Activated naive CD4-positive, alpha-beta T cell treated with anti-CD3 and anti-CD28 coated beads for 36 hours (primary cell): ENCODE data around the gene PLEKHA1. TPM values are rescaled to one million over a fixed set of nuclear protein-coding genes. Genes with fewer than 3 reads are reported as not detected.

Experiments used
- CTCF ChIA-PET: fragments of 350-600 bp; sonication (Branson Sonifier 250); formaldehyde crosslinking; loops from one replicate; lab custom pipeline; 2021; ENCODE audit warnings: antibody characterized with exemption; lab: Charles Lee
- DNase-seq: peaks from one replicate; pipeline ENCODE4 v3.0.0-alpha.2; 2020
- H3K27ac Mint-ChIP-seq: one replicate; pipeline ENCODE4 v1.8.0; 2021; ENCODE audit warnings: mild to moderate bottlenecking, mixed read lengths
- H3K27me3 Mint-ChIP-seq: one replicate; pipeline ENCODE4 v1.8.0; 2021; ENCODE audit warnings: low read depth, mixed read lengths
- H3K36me3 Mint-ChIP-seq: one replicate; pipeline ENCODE4 v1.8.0; 2021; ENCODE audit warnings: low read depth, mixed read lengths
- H3K4me1 Mint-ChIP-seq: one replicate; pipeline ENCODE4 v1.8.0; 2021; ENCODE audit warnings: low read depth, mixed read lengths
- H3K4me3 Mint-ChIP-seq: one replicate; pipeline ENCODE4 v1.8.0; 2021; ENCODE audit warnings: mild to moderate bottlenecking, moderate library complexity, mixed read lengths
- H3K9me3 Mint-ChIP-seq: one replicate; pipeline ENCODE4 v1.8.0; 2021; ENCODE audit warnings: mixed read lengths
- intact Hi-C: fragments of 100-400 bp; cut with micrococcal nuclease; formaldehyde crosslinking; loops from one replicate; pipeline ENCODE4 v1.15.1; 2023
- total RNA-seq, 2 experiments: library from RNA; stranded (reverse); gene quantifications; one replicate each; pipeline ENCODE4 v1.2.3, GENCODE V29; 2021

The PLEKHA1 gene
- total RNA-seq, 2 experiments from 2014 or later: 17.6 to 17.9 TPM

DNA sequence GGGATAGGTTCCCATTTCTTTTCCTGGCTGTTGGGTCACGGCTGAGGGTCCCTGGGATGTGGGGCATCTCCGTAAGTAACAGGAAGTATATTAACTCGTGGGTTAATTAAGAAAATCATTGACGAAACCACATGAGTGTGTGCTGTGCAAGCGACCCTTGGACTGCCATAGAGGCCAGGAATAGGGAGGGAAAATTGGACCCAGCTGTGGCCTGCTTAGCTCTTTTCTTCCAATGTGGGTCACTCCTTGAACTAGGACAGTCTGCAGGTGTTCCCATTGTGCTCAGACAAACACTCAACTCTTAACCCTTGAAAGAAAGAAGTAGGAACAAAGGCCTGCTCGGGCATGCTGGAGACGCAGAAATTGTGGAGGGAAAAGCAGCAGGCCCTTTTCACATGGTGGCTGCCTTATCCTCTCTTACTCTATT, 25.6 kb upstream of the PLEKHA1 start:
- no peak for DNase-seq
- H3K27ac Mint-ChIP-seq: no peak overlapping the region
- intact Hi-C loops: no loop called here
- no peak overlapping the region for H3K4me3 Mint-ChIP-seq
- H3K9me3 Mint-ChIP-seq: peaks cover 2% of the 10 kb centered on the region
- CTCF ChIA-PET: no interaction called here
- H3K4me1 Mint-ChIP-seq: peaks cover 4% of the 10 kb centered on the region
- H3K36me3 Mint-ChIP-seq: no peaks in the 10 kb centered on the region
- H3K27me3 Mint-ChIP-seq: no peaks in the 10 kb centered on the region

DNA sequence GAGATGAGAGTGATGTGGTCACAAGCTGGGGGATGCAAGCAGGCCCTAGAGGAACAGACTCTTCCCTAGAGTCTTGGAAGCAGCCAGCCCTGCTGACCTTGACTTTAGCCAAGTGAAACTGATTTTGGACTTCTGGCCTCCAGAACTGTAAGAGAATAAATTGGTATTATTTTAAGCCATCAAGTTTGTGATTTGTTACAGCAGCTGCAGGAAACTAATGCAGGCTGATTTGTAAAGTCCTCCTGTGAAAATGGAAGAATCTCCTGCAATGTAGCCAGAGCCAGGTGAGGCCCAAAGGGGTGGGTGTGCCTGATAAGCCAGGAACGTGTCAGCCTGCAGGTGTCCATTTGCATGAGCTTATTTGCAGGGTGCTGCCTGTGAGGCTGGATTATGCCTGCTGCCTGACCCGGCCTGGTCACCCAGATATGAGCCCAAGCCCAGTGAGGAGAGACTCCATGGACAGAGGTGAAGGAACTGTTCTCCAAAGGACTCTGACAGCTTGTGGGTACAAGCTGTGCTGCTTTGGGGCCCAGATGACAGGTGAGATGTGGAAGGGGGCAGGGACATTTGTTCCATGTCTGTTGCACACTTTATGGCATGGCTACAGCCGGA, 24.6 kb upstream of the PLEKHA1 start:
- Mint-ChIP-seq H3K4me1 (peaks cover under 1% of the 10 kb centered on the region), H3K27ac (no peak overlapping the region), H3K36me3 (no peaks in the 10 kb centered on the region), H3K9me3 (peaks cover 2% of the 10 kb centered on the region), H3K27me3 (no peaks in the 10 kb centered on the region), H3K4me3 (no peak overlapping the region)
- CTCF ChIA-PET: no interaction called here
- intact Hi-C loops: no loop called here
- no peak for DNase-seq

DNA sequence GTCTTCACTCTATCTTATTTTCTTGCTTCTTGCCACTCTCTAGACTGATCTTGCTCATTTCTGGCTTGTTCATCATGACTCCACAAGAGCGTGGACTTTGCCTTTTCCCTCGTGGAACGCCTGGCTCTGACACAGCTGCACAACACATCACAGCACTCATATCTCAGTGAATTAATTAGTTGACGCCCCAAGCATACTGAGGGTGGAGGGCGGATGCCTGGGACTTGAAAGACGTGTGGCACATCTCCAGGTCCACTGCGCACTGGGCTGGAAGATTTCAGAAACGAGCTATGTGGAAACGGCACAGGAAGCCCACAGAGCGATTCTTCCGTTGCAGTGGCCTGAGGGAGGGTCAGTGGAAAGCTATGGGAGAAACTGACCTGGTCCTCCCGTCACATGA, 23.6 kb upstream of the PLEKHA1 start:
- Mint-ChIP-seq H3K4me3 (no peak overlapping the region), H3K4me1 (no peaks in the 10 kb centered on the region), H3K9me3 (peaks cover 2% of the 10 kb centered on the region), H3K27ac (no peak overlapping the region), H3K36me3 (no peaks in the 10 kb centered on the region), H3K27me3 (no peaks in the 10 kb centered on the region)
- intact Hi-C loops: no loop called here
- no peak for DNase-seq
- CTCF ChIA-PET: no interaction called here

DNA sequence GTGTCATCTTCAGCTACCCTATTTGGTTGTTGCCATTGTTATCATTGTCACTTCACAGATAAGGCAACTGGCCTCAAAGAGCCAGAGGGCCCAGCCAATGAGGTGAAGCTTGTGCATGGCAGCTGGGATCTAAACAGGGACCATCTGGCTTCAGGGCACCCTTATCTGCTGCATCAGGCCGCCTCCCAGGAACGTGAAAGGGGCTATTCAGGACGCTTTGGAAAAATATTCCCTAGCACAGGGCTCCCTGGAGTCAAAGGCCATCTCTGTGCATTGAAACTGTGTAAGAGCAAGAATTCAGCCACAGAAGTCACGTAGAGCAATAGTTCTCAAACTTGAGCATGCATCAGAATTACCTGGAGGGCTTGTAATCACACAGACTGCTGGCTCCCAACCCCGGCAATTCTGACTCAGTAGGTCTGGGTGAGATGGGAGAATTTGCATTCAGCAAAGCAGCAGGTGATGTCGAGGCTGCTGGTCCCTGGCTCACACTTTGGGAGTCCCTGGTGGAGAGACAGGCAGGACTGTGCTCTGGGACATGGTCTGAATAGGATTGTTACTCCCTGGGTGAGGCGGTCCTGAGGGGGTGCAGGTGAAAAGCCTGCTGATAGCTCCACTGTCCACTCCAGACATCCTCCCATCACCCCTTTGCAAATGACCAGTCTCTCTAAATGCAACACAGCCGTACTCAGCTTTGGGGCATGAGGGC, 21.5 kb upstream of the PLEKHA1 start:
- no peaks in the 10 kb centered on the region for H3K4me1 Mint-ChIP-seq
- H3K4me3 Mint-ChIP-seq: no peak overlapping the region
- no peak overlapping the region for H3K27ac Mint-ChIP-seq
- intact Hi-C loops: no loop called here
- no peaks in the 10 kb centered on the region for H3K27me3 Mint-ChIP-seq
- CTCF ChIA-PET: interaction anchor here (0.6 to 1.3 kb wide), 3 partner anchors 10 to 383 kb away, joined by 3 to 5 read pairs (median 3); no protein-coding TSS in a partner anchor
- no peak for DNase-seq
- no peaks in the 10 kb centered on the region for H3K36me3 Mint-ChIP-seq
- H3K9me3 Mint-ChIP-seq: no peaks in the 10 kb centered on the region

DNA sequence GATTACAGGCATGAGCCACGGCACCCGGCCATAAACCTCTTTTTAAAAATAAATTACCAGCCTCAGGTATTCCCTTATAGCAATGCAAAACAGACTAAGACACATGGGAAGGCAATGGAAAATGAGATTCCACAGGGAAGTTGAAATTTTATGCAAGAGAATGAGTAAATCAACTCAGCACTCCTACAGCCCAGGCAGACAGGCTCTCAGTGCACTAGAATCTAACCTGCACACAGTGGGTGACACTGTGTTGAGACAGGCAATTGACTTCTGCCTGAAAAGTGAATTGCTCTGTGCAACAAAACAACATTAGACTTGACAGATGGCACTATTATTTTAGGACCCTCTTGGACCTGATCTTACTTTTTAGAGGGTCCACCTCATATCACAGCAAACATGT, 20.1 kb upstream of the PLEKHA1 start:
- intact Hi-C loops: no loop called here
- Mint-ChIP-seq H3K27ac (no peak overlapping the region), H3K36me3 (no peaks in the 10 kb centered on the region), H3K4me3 (no peak overlapping the region), H3K9me3 (peaks cover 12% of the 10 kb centered on the region), H3K4me1 (no peaks in the 10 kb centered on the region), H3K27me3 (no peaks in the 10 kb centered on the region)
- no peak for DNase-seq
- CTCF ChIA-PET: interaction anchor here (0.9 to 1.3 kb wide), 2 partner anchors 12 to 55 kb away, joined by 3 read pairs; no protein-coding TSS in a partner anchor

DNA sequence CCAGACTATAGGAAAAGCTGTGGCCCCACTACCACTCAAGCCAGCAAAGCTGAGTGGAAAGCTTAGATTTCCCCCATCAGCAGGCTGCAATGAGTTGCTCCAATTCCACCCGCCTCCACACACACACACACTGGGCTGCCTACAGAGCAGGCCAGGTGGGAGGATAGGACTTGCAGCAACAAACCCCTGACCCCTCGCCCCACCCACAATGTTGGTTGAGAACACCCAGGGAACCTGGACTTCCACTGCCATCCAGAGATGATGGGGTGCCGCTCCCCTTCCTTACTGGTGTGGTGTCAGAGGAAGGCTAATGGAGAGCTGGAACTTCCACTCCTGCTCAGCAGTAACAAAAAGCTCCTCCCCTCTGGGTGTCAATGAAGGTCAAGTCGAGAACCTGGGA, 16.8 kb upstream of the PLEKHA1 start:
- no peak overlapping the region for H3K27ac Mint-ChIP-seq
- H3K27me3 Mint-ChIP-seq: no peaks in the 10 kb centered on the region
- H3K4me1 Mint-ChIP-seq: no peaks in the 10 kb centered on the region
- CTCF ChIA-PET: interaction anchor here (2.1 to 2.4 kb wide), 2 partner anchors 10 to 208 kb away, joined by 5 to 6 read pairs; no protein-coding TSS in a partner anchor
- H3K9me3 Mint-ChIP-seq: peaks cover 12% of the 10 kb centered on the region
- H3K36me3 Mint-ChIP-seq: no peaks in the 10 kb centered on the region
- intact Hi-C loops: no loop called here
- no peak for DNase-seq
- no peak overlapping the region for H3K4me3 Mint-ChIP-seq

DNA sequence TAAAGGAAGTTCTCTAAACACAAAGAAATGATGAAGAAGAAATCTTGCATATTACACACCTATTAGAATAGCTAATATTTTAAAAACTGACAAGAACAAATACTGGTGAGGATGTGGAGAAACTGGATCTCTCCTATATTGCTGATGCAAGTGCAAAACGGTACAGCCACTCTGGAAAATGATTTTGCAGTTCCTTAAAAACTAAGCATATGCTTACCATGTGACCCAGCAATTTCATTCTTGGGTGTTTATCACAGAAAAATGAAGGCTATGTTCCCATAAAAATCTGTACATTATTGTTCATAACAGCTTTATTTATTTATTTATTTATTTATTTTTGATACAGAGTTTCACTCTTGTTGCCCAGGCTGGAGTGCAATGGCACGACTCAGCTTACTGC, 14.9 kb upstream of the PLEKHA1 start:
- Mint-ChIP-seq H3K4me3 (no peak overlapping the region), H3K36me3 (no peaks in the 10 kb centered on the region), H3K27me3 (no peaks in the 10 kb centered on the region), H3K27ac (no peak overlapping the region), H3K4me1 (peaks cover 3% of the 10 kb centered on the region), H3K9me3 (peaks cover 12% of the 10 kb centered on the region)
- intact Hi-C loops: no loop called here
- DNase-seq: no peak
- CTCF ChIA-PET: interaction anchor here (0.7 to 1.2 kb wide), 3 partner anchors 16 to 105 kb away, joined by 3 to 4 read pairs (median 3); no protein-coding TSS in a partner anchor

DNA sequence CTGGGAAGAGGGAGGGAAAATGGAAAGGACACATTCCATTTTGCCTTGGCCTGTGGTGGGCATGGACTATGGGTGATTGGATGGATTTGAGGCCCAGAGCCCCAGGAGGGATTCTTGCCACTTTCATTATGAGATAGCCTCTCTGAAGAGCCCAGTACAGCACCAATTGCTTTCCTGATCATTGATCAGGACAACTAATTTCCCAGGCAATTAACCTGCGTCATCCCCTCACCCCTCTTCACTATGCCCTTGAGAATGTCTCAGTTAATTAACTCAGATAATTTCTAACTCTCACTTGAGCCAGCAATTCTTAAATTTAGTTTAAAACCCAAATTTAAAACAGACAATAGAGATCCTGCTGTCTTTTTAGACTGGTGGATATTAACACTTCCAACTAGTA, 13.5 kb upstream of the PLEKHA1 start:
- CTCF ChIA-PET: interaction anchor here (0.6 kb wide), 1 partner anchor 208 kb away, joined by 3 read pairs; no protein-coding TSS in a partner anchor
- H3K9me3 Mint-ChIP-seq: peaks cover 12% of the 10 kb centered on the region
- H3K36me3 Mint-ChIP-seq: no peaks in the 10 kb centered on the region
- DNase-seq: no peak
- H3K4me3 Mint-ChIP-seq: no peak overlapping the region
- H3K27me3 Mint-ChIP-seq: no peaks in the 10 kb centered on the region
- peaks cover 3% of the 10 kb centered on the region for H3K4me1 Mint-ChIP-seq
- no peak overlapping the region for H3K27ac Mint-ChIP-seq
- intact Hi-C loops: no loop called here

DNA sequence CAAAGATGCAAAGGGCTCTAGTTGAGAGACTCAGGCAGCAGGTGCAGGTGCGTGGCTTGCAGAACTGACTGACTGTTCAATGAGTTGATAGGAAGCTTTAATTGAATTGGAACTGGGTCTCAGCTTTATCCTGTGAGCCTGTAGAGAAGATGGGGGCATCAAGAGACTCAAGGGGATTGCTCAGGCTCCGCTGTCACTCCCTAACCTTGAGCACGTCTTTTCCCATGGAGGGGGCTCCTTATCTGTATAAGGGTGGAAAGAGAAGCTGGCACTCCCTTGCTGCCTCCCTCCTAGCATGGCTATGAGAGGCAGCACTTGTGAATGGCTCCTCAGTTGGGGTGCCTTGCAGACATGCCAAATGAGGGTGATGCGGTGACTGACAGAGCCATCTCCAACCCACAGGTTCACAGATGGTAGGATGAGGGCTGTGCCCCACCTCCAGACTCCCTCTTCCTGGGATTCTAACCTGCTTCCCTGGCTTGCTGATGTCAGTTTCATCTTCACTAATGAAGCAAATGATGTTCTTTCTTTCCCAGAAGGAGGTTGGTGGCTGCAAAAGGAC, 12.4 kb upstream of the PLEKHA1 start:
- H3K4me1 Mint-ChIP-seq: peaks cover 3% of the 10 kb centered on the region
- CTCF ChIA-PET: no interaction called here
- H3K4me3 Mint-ChIP-seq: no peak overlapping the region
- H3K27me3 Mint-ChIP-seq: no peaks in the 10 kb centered on the region
- no peaks in the 10 kb centered on the region for H3K36me3 Mint-ChIP-seq
- H3K27ac Mint-ChIP-seq: no peak overlapping the region
- intact Hi-C loops: no loop called here
- DNase-seq: no peak
- peaks cover 12% of the 10 kb centered on the region for H3K9me3 Mint-ChIP-seq

DNA sequence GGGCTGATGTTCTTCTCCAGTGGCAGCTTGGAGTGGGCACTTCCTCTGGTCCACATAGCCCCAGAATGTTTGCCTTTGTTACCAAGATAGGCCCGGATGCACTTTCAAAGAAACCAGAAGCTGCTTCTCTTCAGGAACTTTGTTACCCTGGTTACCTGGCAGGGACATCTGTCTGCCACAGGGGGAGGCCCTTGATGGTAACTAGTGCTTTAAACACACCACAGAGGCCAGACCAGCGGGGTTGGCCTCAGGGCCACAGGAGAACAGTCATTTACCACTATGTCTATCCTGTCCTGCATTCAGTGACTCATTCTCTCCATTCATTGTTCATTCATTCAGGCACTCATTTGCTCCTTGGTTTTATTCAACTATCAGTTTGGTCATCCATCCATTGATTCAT, 11.9 kb upstream of the PLEKHA1 start:
- no peak overlapping the region for H3K4me3 Mint-ChIP-seq
- DNase-seq: no peak
- no peaks in the 10 kb centered on the region for H3K27me3 Mint-ChIP-seq
- no peak overlapping the region for H3K27ac Mint-ChIP-seq
- H3K36me3 Mint-ChIP-seq: no peaks in the 10 kb centered on the region
- CTCF ChIA-PET: no interaction called here
- H3K9me3 Mint-ChIP-seq: peaks cover 12% of the 10 kb centered on the region
- intact Hi-C loops: no loop called here
- peaks cover 3% of the 10 kb centered on the region for H3K4me1 Mint-ChIP-seq

DNA sequence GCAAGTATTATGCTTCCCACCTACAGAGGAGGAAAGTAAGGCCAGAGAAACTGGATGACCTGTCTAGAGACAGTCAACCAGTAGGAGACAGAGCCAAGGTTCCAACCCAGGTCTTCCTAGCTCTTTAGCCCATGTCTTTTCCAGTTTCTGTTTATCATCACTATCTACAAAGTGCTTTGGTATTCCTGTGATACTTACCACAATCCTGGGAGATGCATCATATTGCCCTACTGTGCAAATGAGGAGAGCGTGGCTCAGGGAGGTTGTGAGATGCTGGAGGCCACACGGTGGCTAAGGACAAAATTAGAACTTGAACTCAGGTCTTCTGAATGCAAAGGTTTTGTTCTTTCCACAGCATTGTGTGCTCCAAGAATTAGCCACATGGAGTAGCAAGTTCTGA, 11.2 kb upstream of the PLEKHA1 start:
- DNase-seq: no peak
- Mint-ChIP-seq H3K27ac (no peak overlapping the region), H3K27me3 (no peaks in the 10 kb centered on the region), H3K4me3 (no peak overlapping the region), H3K36me3 (no peaks in the 10 kb centered on the region), H3K9me3 (peaks cover 8% of the 10 kb centered on the region), H3K4me1 (peaks cover 3% of the 10 kb centered on the region)
- CTCF ChIA-PET: no interaction called here
- intact Hi-C loops: no loop called here

DNA sequence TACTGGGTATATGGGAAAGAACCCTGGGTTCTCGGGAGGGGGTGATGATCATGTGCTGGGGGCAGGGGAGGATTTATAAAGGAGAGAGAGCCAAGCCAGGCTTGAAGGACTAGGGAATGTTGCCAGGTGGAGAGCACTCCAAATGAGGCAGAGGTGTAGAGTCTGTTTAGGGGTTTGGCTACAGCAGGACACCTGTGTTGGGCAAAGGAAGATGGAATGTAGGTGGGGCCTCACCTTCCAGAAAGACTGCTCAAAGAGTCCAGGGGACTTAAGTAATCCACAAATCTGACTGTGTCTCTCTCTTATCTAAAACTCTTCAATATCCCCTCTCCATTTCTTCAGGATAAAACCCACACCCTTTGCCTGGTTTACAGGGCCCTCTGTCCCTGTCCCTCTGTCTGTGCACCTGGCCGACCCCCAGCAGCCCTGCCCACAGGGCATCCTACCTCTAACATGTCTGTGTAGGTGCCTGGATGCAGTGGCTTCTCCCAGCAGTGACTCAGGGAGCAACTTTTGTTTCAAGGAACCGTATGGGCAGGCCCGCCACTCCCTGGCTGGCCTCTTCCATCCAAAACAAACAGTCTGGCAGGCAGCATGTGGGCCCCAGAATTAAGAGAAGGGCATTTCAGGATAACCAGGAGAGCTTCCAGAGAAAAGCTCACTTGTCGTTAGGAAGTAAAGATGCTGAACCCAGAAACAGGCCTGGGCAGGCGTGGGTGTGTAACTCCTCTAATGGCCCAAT, 10.6 kb upstream of the PLEKHA1 start:
- H3K4me1 Mint-ChIP-seq: peaks cover 3% of the 10 kb centered on the region
- H3K27ac Mint-ChIP-seq: no peak overlapping the region
- no peaks in the 10 kb centered on the region for H3K36me3 Mint-ChIP-seq
- CTCF ChIA-PET: no interaction called here
- H3K9me3 Mint-ChIP-seq: peaks cover 2% of the 10 kb centered on the region
- intact Hi-C loops: no loop called here
- H3K27me3 Mint-ChIP-seq: no peaks in the 10 kb centered on the region
- DNase-seq: no peak
- no peak overlapping the region for H3K4me3 Mint-ChIP-seq
